ENCODE data around the gene SMAP1.

- TF ChIP-seq CTCF (IDR thresholded peaks at IDR 0.05): no peak
- TF ChIP-seq POLR2A (IDR thresholded peaks at IDR 0.05): no peak
Measured at GRCh38 chr6:70708448-70708847, 40.8 kb downstream of the SMAP1 start.

Measured in heart left ventricle (tissue), 13 donors.